K562 (cell line): ENCODE results near the gene GHRL.

Source experiments
- BCL6 ChIP-seq: fragments of 250-450 bp; sonication (Bioruptor Pico); IDR thresholded peaks from 2 replicates; pipeline ENCODE4 v1.4.0; 2020
- EP300 ChIP-seq: IDR thresholded peaks from 2 replicates; pipeline ENCODE4 v1.6.1; 2012; ENCODE audit warnings: low read length, improper control_type of control experiment
- EWSR1 ChIP-seq: fragments of 450-650 bp; IDR thresholded peaks from 2 replicates; pipeline ENCODE4 v1.6.1; 2018; ENCODE audit warnings: borderline replicate concordance, mild to moderate bottlenecking, low read depth, moderate library complexity; ENCODE audit not compliant: partially characterized antibody
- EZH2 ChIP-seq: IDR thresholded peaks from 2 replicates; pipeline ENCODE4 v1.6.1; 2012; ENCODE audit warnings: low read depth, mild to moderate bottlenecking, inconsistent platforms, low read length, borderline replicate concordance
- GTF2F1 ChIP-seq: IDR thresholded peaks from 2 replicates; pipeline ENCODE4 v1.6.1; 2011; ENCODE audit warnings: low read depth, low read length, improper control_type of control experiment
- MYC ChIP-seq, 2 experiments: fragments of 250-450 bp in 1 of 2; sonication (Bioruptor Pico) in 1 of 2; IDR thresholded peaks; 2 replicates each; pipeline versions ENCODE4 v1.5.1 to v1.6.1; 2012 to 2021; ENCODE audit warnings: low read depth in 2 of 2, borderline replicate concordance in 1 of 2, improper control_type of control experiment in 1 of 2, low read length in 1 of 2, mild to moderate bottlenecking in 1 of 2, moderate library complexity in 1 of 2
- NRF1 ChIP-seq, 2 experiments: fragments of 450-650 bp; IDR thresholded peaks in 1 of 2; conservative IDR thresholded peaks in 1 of 2; 2 replicates each; pipeline ENCODE4 v1.6.1; 2014; ENCODE audit warnings: mild to moderate bottlenecking in 2 of 2
- PHF21A ChIP-seq: fragments of 450-650 bp; IDR thresholded peaks from 2 replicates; pipeline ENCODE4 v1.6.1; 2017; ENCODE audit warnings: low read depth, borderline replicate concordance
- POLR2G ChIP-seq: fragments of 200-400 bp; formaldehyde crosslinking; IDR thresholded peaks from 2 replicates; pipeline ENCODE4 v1.6.1; 2017; ENCODE audit warnings: low read depth, mild to moderate bottlenecking, antibody characterized with exemption, low read length, moderate library complexity
- SP1 ChIP-seq: sonication (generic); formaldehyde crosslinking; IDR thresholded peaks from 2 replicates; pipeline ENCODE4 v1.8.1; 2022; ENCODE audit warnings: mild to moderate bottlenecking, missing genetic modification reagents
- U2AF1 ChIP-seq: fragments of 200-400 bp; formaldehyde crosslinking; optimal IDR thresholded peaks from 2 replicates; pipeline ENCODE3; 2017; ENCODE audit warnings: mild to moderate bottlenecking, low read depth, low read length, moderate library complexity
- TF ChIP-seq, protein P1 (sequence below), 3 experiments: IDR thresholded peaks in 2 of 3; conservative IDR thresholded peaks in 1 of 3; 2 replicates each; pipeline ENCODE4 v1.5.1; 2011 to 2012; ENCODE audit warnings: low read length in 3 of 3, mild to moderate bottlenecking in 3 of 3, control low read depth in 2 of 3, improper control_type of control experiment in 1 of 3, inconsistent platforms in 1 of 3, low read depth in 1 of 3, mixed read lengths in 1 of 3, moderate library complexity in 1 of 3; ENCODE audit not compliant: insufficient read depth in 2 of 3
- TF ChIP-seq, protein P2 (sequence below), 3 experiments: fragments of 200-800 bp in 1 of 3; fragments of 250-450 bp in 1 of 3; fragments of 450-650 bp in 1 of 3; sonication (Bioruptor Pico) in 1 of 3; sonication (Bioruptor generic) in 1 of 3; formaldehyde crosslinking in 1 of 3; IDR thresholded peaks; 2 replicates each; pipeline versions ENCODE4 v1.6.1 to v1.8.0; 2016 to 2022; ENCODE audit warnings: mild to moderate bottlenecking in 2 of 3, missing genetic modification characterization in 2 of 3, missing compliant biosample characterization in 1 of 3, moderate library complexity in 1 of 3

DNA sequence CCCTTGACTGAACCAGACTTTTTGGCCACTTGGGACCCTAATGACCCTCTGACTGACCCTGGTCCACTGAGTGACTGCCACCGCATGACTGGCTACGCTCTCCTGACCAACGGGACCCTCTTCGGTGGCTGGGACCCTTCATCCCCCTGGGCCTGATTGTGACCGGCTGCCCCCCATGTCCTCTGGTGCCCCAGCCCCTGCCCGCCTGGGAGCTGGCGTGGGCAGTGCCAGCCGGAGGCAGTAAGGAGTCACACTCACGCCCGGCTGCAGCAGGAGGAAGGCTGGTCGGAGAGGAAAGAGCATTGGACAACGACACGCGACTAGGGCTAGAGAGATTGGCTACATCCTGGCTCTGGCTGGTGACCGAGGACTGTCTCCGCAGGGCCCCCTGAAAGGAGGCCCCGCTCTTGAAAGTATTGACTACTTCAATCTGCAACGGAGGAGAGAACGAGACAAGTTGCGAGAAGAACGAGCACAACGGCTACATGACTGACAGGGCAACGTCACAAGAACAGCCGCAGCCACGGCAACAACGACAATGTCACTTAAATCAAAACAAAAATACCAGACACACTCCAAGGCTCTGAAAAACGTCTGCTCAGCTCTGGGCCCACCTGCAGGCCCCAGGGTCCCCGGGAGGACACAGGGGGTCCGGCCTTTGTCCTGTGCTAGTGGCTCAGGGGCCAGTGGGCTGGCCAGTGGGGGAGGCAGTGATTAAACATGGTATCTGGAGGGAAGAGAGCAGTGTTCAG is 43.3 kb upstream of the GHRL start:
- TF ChIP-seq NRF1 (conservative IDR thresholded peaks at IDR 0.05 in 1 of 2, IDR thresholded peaks at IDR 0.05 in 1 of 2) (no peak), U2AF1 (no peak), EZH2 (no peak), GTF2F1 (no peak), BCL6 (CRISPR knock-in tag) (no peak), EWSR1 (no peak), PHF21A (no peak), EP300 (no peak), POLR2G (no peak), MYC (IDR thresholded peaks at IDR 0.05; ENCODE audit: low read depth, low read length) (no peak), MYC (CRISPR knock-in tag; IDR thresholded peaks at IDR 0.05; ENCODE audit: borderline replicate concordance, low read depth) (no peak), SP1 (CRISPR knock-in tag) (no peak)
- TF ChIP-seq, protein P1, sequence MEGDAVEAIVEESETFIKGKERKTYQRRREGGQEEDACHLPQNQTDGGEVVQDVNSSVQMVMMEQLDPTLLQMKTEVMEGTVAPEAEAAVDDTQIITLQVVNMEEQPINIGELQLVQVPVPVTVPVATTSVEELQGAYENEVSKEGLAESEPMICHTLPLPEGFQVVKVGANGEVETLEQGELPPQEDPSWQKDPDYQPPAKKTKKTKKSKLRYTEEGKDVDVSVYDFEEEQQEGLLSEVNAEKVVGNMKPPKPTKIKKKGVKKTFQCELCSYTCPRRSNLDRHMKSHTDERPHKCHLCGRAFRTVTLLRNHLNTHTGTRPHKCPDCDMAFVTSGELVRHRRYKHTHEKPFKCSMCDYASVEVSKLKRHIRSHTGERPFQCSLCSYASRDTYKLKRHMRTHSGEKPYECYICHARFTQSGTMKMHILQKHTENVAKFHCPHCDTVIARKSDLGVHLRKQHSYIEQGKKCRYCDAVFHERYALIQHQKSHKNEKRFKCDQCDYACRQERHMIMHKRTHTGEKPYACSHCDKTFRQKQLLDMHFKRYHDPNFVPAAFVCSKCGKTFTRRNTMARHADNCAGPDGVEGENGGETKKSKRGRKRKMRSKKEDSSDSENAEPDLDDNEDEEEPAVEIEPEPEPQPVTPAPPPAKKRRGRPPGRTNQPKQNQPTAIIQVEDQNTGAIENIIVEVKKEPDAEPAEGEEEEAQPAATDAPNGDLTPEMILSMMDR (IDR thresholded peaks at IDR 0.05 in 2 of 3, conservative IDR thresholded peaks at IDR 0.05 in 1 of 3; ENCODE audit: insufficient read depth in 2 of 3, low read depth in 1 of 3, low read length in 3 of 3), result no peak
- TF ChIP-seq, protein P2, sequence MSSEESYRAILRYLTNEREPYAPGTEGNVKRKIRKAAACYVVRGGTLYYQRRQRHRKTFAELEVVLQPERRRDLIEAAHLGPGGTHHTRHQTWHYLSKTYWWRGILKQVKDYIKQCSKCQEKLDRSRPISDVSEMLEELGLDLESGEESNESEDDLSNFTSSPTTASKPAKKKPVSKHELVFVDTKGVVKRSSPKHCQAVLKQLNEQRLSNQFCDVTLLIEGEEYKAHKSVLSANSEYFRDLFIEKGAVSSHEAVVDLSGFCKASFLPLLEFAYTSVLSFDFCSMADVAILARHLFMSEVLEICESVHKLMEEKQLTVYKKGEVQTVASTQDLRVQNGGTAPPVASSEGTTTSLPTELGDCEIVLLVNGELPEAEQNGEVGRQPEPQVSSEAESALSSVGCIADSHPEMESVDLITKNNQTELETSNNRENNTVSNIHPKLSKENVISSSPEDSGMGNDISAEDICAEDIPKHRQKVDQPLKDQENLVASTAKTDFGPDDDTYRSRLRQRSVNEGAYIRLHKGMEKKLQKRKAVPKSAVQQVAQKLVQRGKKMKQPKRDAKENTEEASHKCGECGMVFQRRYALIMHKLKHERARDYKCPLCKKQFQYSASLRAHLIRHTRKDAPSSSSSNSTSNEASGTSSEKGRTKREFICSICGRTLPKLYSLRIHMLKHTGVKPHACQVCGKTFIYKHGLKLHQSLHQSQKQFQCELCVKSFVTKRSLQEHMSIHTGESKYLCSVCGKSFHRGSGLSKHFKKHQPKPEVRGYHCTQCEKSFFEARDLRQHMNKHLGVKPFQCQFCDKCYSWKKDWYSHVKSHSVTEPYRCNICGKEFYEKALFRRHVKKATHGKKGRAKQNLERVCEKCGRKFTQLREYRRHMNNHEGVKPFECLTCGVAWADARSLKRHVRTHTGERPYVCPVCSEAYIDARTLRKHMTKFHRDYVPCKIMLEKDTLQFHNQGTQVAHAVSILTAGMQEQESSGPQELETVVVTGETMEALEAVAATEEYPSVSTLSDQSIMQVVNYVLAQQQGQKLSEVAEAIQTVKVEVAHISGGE (CRISPR knock-in tag; IDR thresholded peaks at IDR 0.05), result no peak
